CD4-positive, alpha-beta T cell (primary cell): ENCODE measurements around the gene TLK2. TPM values are rescaled to one million over a fixed set of nuclear protein-coding genes. Genes with fewer than 3 reads are reported as not detected.

ENCODE experiments used
- ATAC-seq: fragments of 200-7000 bp; cut with Tn5 transposase; one replicate; pipeline ENCODE4 v1.10.0; 2022; ENCODE audit warnings: mild to moderate bottlenecking; ENCODE audit not compliant: poor library complexity
- CTCF ChIA-PET: fragments of 350-600 bp; sonication (Branson Sonifier 250); formaldehyde crosslinking; loops from one replicate; lab custom pipeline; 2021; ENCODE audit warnings: antibody characterized with exemption, inconsistent platforms; lab: Charles Lee
- POLR2A ChIA-PET: fragments of 350-600 bp; sonication (Branson Sonifier 250); formaldehyde crosslinking; loops from one replicate; lab custom pipeline; 2021; ENCODE audit warnings: antibody characterized with exemption, inconsistent platforms; lab: Charles Lee
- DNase-seq, 14 experiments: peaks; one replicate each; pipeline ENCODE4 v3.0.0-alpha.2; 2013 to 2020; ENCODE audit warnings: mixed read lengths in 2 of 14
- H3K27ac ChIP-seq, 2 donors: one replicate each; pipeline versions ENCODE4 v1.5.1 to v1.7.0; 2013; ENCODE audit warnings: low read length in 2 of 2, low read depth in 1 of 2, mild to moderate bottlenecking in 1 of 2
- H3K27me3 ChIP-seq, 2 experiments: 1 replicate in 1 of 2; 2 replicates in 1 of 2; pipeline versions ENCODE4 v1.6.1 to v1.7.0; 2013; ENCODE audit warnings: low read length in 2 of 2, control low read depth in 1 of 2, mild to moderate bottlenecking in 1 of 2, moderate library complexity in 1 of 2; ENCODE audit not compliant: insufficient read depth in 2 of 2, control insufficient read depth in 1 of 2
- H3K36me3 ChIP-seq: one replicate; pipeline ENCODE4 v1.6.1; 2013; ENCODE audit warnings: low read length, control low read depth; ENCODE audit not compliant: insufficient read depth
- H3K4me1 ChIP-seq: one replicate; pipeline ENCODE4 v1.6.1; 2013; ENCODE audit warnings: low read length, control low read depth; ENCODE audit not compliant: insufficient read depth
- H3K4me3 ChIP-seq: one replicate; pipeline ENCODE4 v1.5.1; 2013; ENCODE audit warnings: mild to moderate bottlenecking, low read length, moderate library complexity
- H3K9me3 ChIP-seq, 2 experiments: 1 replicate in 1 of 2; 2 replicates in 1 of 2; pipeline versions ENCODE4 v1.6.1 to v1.7.0; 2013; ENCODE audit warnings: low read length in 2 of 2, mild to moderate bottlenecking in 2 of 2, control low read depth in 1 of 2, moderate library complexity in 1 of 2; ENCODE audit not compliant: control insufficient read depth in 1 of 2, insufficient read depth in 1 of 2
- H3K27ac Mint-ChIP-seq: one replicate; pipeline ENCODE4 v1.8.0; 2020; ENCODE audit warnings: mixed read lengths
- H3K27me3 Mint-ChIP-seq: one replicate; pipeline ENCODE4 v1.8.0; 2021; ENCODE audit warnings: mixed read lengths
- H3K36me3 Mint-ChIP-seq: one replicate; pipeline ENCODE4 v1.8.0; 2021; ENCODE audit warnings: low read depth, mixed read lengths
- H3K4me1 Mint-ChIP-seq: one replicate; pipeline ENCODE4 v1.8.0; 2021; ENCODE audit warnings: low read depth, mixed read lengths
- H3K4me3 Mint-ChIP-seq: one replicate; pipeline ENCODE4 v1.8.0; 2020; ENCODE audit warnings: mild to moderate bottlenecking, mixed read lengths
- H3K9me3 Mint-ChIP-seq: one replicate; pipeline ENCODE4 v1.8.0; 2020; ENCODE audit warnings: mixed read lengths
- intact Hi-C, 2 experiments: fragments of 100-400 bp; cut with DNase I in 1 of 2; cut with micrococcal nuclease in 1 of 2; formaldehyde crosslinking; loops; one replicate each; pipeline versions ENCODE4 v1.15.1 to v1.9.0; 2023 to 2025; cut with DNase I, micrococcal nuclease
- total RNA-seq, 174 experiments: library from RNA in 2 of 174; stranded (reverse) in 2 of 174; gene quantifications; one replicate each; pipeline ENCODE4 v1.2.3 and lab custom pipeline; 2021 to 2026
- TF ChIP-seq, protein P1 (sequence below): fragments of 200-600 bp; IDR thresholded peaks from one replicate; pipeline ENCODE4 v1.8.0; 2022; ENCODE audit warnings: antibody characterized with exemption, mild to moderate bottlenecking

TLK2 gene
- total RNA-seq, 2 experiments from 2014 or later: 85.3 to 86.5 TPM

DNA sequence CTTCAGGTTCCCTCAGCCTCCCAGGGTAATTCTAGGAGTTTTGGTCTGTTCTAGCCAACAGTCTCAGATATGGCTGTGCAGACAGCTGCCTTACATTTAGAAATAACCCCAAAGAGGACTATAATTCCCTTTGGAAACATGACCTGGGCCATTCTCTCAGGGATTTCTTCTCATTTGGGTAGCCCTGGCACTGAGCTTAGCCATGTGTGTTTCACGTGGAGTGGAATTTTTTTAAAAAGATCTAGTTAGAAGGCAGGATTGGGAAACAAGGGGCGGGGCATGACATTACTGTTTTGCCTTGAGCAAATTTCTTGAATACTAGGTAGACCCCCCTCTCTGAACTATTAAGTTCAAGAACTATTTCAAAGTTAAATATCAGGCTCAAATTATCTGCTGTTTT is 119.3 kb downstream of the TLK2 start:
- Mint-ChIP-seq H3K9me3 (no peaks in the 10 kb centered on the region), H3K4me1 (no peaks in the 10 kb centered on the region), H3K27ac (no peak overlapping the region), H3K4me3 (no peak overlapping the region), H3K27me3 (no peaks in the 10 kb centered on the region), H3K36me3 (peaks cover 87% of the 10 kb centered on the region)
- Histone ChIP-seq H3K4me3 (no peak overlapping the region), H3K27ac (no peak overlapping the region), H3K9me3 (peaks cover 0 to 17% of the 10 kb centered on the region in 2 experiments), H3K4me1 (no peaks in the 10 kb centered on the region), H3K36me3 (peaks cover 74% of the 10 kb centered on the region), H3K27me3 (no peaks in the 10 kb centered on the region)
- no peak for ATAC-seq
- intact Hi-C loops: no loop called here
- POLR2A ChIA-PET: interaction anchor here (0.6 kb wide), 1 partner anchor 486 kb away, joined by 4 read pairs; no protein-coding TSS in a partner anchor
- DNase-seq: no peak
- CTCF ChIA-PET: no interaction called here
- TF ChIP-seq, protein P1, sequence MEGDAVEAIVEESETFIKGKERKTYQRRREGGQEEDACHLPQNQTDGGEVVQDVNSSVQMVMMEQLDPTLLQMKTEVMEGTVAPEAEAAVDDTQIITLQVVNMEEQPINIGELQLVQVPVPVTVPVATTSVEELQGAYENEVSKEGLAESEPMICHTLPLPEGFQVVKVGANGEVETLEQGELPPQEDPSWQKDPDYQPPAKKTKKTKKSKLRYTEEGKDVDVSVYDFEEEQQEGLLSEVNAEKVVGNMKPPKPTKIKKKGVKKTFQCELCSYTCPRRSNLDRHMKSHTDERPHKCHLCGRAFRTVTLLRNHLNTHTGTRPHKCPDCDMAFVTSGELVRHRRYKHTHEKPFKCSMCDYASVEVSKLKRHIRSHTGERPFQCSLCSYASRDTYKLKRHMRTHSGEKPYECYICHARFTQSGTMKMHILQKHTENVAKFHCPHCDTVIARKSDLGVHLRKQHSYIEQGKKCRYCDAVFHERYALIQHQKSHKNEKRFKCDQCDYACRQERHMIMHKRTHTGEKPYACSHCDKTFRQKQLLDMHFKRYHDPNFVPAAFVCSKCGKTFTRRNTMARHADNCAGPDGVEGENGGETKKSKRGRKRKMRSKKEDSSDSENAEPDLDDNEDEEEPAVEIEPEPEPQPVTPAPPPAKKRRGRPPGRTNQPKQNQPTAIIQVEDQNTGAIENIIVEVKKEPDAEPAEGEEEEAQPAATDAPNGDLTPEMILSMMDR: no peak

DNA sequence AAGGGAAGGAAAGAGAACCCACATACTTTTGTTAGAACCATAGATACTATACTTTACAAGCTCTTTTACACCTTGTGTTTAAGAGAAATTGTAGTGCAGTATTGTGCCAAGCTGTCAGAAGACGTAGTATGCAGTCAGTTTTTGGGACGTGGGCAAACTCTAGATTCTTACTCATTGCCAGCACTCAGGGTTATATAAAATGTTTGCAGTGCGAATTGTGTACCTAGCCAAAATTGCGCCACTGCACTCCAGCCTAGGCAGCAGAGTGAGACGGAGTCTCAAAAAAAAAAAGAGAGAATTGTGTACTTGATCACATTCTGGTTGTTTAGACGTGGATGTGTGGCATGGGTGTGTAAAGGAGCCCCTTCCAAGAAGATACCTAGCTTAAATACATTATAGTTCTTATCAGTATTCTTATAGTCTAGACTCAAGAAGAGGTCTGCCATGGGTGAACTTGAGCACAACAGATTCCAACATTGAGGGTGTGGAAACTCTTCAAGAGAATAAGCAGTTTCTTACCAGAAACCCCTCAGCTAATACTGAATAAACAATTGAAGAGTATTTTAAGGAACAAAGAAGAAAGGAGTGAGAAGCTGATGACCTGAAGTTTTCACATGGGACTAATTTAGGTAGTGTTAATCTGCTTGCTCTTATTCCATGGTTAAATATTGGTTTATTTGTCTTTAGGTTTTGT is 121.5 kb downstream of the TLK2 start:
- Mint-ChIP-seq H3K4me1 (no peaks in the 10 kb centered on the region), H3K4me3 (no peak overlapping the region), H3K36me3 (peaks cover 94% of the 10 kb centered on the region), H3K27me3 (no peaks in the 10 kb centered on the region), H3K9me3 (no peaks in the 10 kb centered on the region), H3K27ac (no peak overlapping the region)
- no peak for ATAC-seq
- Histone ChIP-seq H3K27ac (no peak overlapping the region), H3K36me3 (peaks cover 73% of the 10 kb centered on the region), H3K9me3 (peaks cover 0 to 3% of the 10 kb centered on the region in 2 experiments), H3K27me3 (no peaks in the 10 kb centered on the region), H3K4me1 (no peaks in the 10 kb centered on the region), H3K4me3 (no peak overlapping the region)
- ChIA-PET POLR2A (no interaction called here), CTCF (no interaction called here)
- no peak for DNase-seq
- intact Hi-C loops: loop anchor here in 1 of 2 experiments (10.0 kb wide), 1 partner anchor 45 kb away; no protein-coding TSS in a partner anchor
- TF ChIP-seq, protein P1: no peak

DNA sequence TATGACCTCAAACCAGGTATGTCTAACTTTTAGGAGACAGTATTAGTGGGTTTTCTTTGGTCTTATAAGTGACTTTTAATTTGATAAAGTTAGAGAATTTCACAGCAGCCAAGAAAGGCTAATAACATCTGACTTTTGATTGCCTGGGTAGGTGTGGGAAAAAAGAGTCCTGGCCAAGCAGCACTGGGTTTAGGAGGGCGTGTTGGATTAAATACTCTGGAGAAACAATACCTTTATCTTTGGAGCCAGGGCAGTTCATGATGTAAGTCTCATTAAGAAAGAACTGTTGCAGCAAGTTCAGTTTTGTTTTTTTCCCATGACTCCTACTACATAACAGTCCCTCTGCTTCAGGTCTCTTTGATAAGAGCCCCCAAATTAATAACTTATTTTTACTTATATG is 122.2 kb downstream of the TLK2 start:
- no peaks in the 10 kb centered on the region for H3K9me3 Mint-ChIP-seq
- TF ChIP-seq, protein P1: no peak
- peaks cover 0 to 3% of the 10 kb centered on the region in 2 experiments for H3K9me3 ChIP-seq
- peaks cover 72% of the 10 kb centered on the region for H3K36me3 ChIP-seq
- ATAC-seq (no peak), DNase-seq (no peak)
- peaks cover 87% of the 10 kb centered on the region for H3K36me3 Mint-ChIP-seq
- H3K4me1 ChIP-seq: no peaks in the 10 kb centered on the region
- no peak overlapping the region for H3K4me3 ChIP-seq
- intact Hi-C loops: loop anchor here in 1 of 2 experiments (10.0 kb wide), 1 partner anchor 46 kb away; no protein-coding TSS in a partner anchor
- H3K27me3 Mint-ChIP-seq: no peaks in the 10 kb centered on the region
- no peak overlapping the region for H3K4me3 Mint-ChIP-seq
- POLR2A ChIA-PET: no interaction called here
- CTCF ChIA-PET: interaction anchor here (0.7 kb wide), 1 partner anchor 9 kb away, joined by 3 read pairs; no protein-coding TSS in a partner anchor
- no peaks in the 10 kb centered on the region for H3K27me3 ChIP-seq
- peak overlapping the region; percentile 24 for H3K27ac Mint-ChIP-seq
- H3K27ac ChIP-seq: no peak overlapping the region
- H3K4me1 Mint-ChIP-seq: no peaks in the 10 kb centered on the region
